Spinal cord (tissue), 4 donors: ENCODE results near the gene HAVCR2. TPM values are rescaled to one million over a fixed set of nuclear protein-coding genes. Genes with fewer than 3 reads are reported as not detected.

ENCODE experiments used
- polyA plus RNA-seq, 2 donors: library from polyadenylated mRNA; unstranded; fragments of 120-200 nt; gene quantifications; one replicate each; pipeline ENCODE4 v1.2.1, GENCODE V29; 2013; ENCODE audit not compliant: insufficient read length in 2 of 2
- total RNA-seq, 2 donors: library from RNA; depleted of rRNA in 1 of 2; stranded (reverse); fragments of 120-200 nt in 1 of 2; fragments of >200 nt in 1 of 2; gene quantifications; one replicate each; pipeline versions ENCODE4 v1.2.3 to v1.2.4, GENCODE V29; 2013 to 2014

HAVCR2 gene
- total and polyA plus RNA-seq, 4 donors, result 8.5 to 22.9 (median 9.7) TPM

Other genes with a start within 250 kb of the HAVCR2 start
- gene TIMD4, start 145.8 kb downstream of the HAVCR2 start, total RNA-seq, result 1 to 10 TPM in 1 of 2 donors, under 1 TPM in 1; 0.40 to 5.3 TPM
- under 1 TPM; 0.50 to 0.82 TPM for gene TIMD4, start 145.8 kb downstream of the HAVCR2 start, polyA plus RNA-seq
- gene HAVCR1, start 49.9 kb downstream of the HAVCR2 start, total RNA-seq, result under 1 TPM; 0.11 to 0.20 TPM
- under 1 TPM; 0.20 to 0.60 TPM for gene HAVCR1, start 49.9 kb downstream of the HAVCR2 start, polyA plus RNA-seq
- gene MED7, start 33.8 kb upstream of the HAVCR2 start, total RNA-seq, result 10 to 100 TPM; 19.5 to 23.2 TPM
- gene MED7, start 33.8 kb upstream of the HAVCR2 start, polyA plus RNA-seq, result 10 to 100 TPM; 18.7 to 19.8 TPM
- gene GARIN3, start 57.2 kb upstream of the HAVCR2 start, total RNA-seq, result not detected
- gene GARIN3, start 57.2 kb upstream of the HAVCR2 start, polyA plus RNA-seq, result not detected
- under 1 TPM; 0.06 to 0.50 TPM for gene ITK, start 71.8 kb upstream of the HAVCR2 start, total RNA-seq
- gene ITK, start 71.8 kb upstream of the HAVCR2 start, polyA plus RNA-seq, result under 1 TPM; 0.41 to 0.51 TPM
- gene CYFIP2, start 157.1 kb upstream of the HAVCR2 start, total RNA-seq, result 10 to 100 TPM; 48.1 to 75.7 TPM
- gene CYFIP2, start 157.1 kb upstream of the HAVCR2 start, polyA plus RNA-seq, result 100 to 1,000 TPM; 133 to 160 TPM